NCI-H1694 (cell line): ENCODE data around the gene PIK3R1.

Experiments used
- DNase-seq: peaks from one replicate; lab custom pipeline; 2025; lab: John Stamatoyannopoulos, UW

Gene PIK3R1

GRCh38 chr5:68271124-68271523 is 55.6 kb downstream of the PIK3R1 start:
- no peak for DNase-seq

GRCh38 chr5:68272289-68272688 is 56.7 kb downstream of the PIK3R1 start:
- DNase-seq = no peak

- DNase-seq = no peak
These were observed 58.3 kb downstream of the PIK3R1 start for GRCh38 chr5:68273717-68274409.

GRCh38 chr5:68274847-68275651 is 59.5 kb downstream of the PIK3R1 start:
- DNase-seq = no peak

- no peak for DNase-seq
These were observed 61.2 kb downstream of the PIK3R1 start for GRCh38 chr5:68276740-68277139.

- DNase-seq = no peak
These were observed 61.9 kb downstream of the PIK3R1 start for GRCh38 chr5:68277431-68277830.

- DNase-seq = no peak
These were observed 64.4 kb downstream of the PIK3R1 start for GRCh38 chr5:68279984-68280383.

GRCh38 chr5:68282001-68282400 is 66.4 kb downstream of the PIK3R1 start:
- no peak for DNase-seq

GRCh38 chr5:68283766-68284165 is 68.2 kb downstream of the PIK3R1 start:
- DNase-seq = no peak

GRCh38 chr5:68285075-68285840 is 69.7 kb downstream of the PIK3R1 start:
- no peak for DNase-seq

- DNase-seq = peak; percentile 20
These were observed 70.5 kb downstream of the PIK3R1 start for GRCh38 chr5:68285851-68286611.

- no peak for DNase-seq
These were observed 71.0 kb downstream of the PIK3R1 start for GRCh38 chr5:68286612-68286912.

- DNase-seq = no peak
These were observed 72.0 kb downstream of the PIK3R1 start for GRCh38 chr5:68287631-68287975.

- no peak for DNase-seq
These were observed 72.6 kb downstream of the PIK3R1 start for GRCh38 chr5:68287976-68288706.

GRCh38 chr5:68288707-68289134 is 73.2 kb downstream of the PIK3R1 start:
- no peak for DNase-seq

- DNase-seq = no peak
These were observed 73.9 kb downstream of the PIK3R1 start for GRCh38 chr5:68289498-68289897.

- DNase-seq = peak; percentile 25
These were observed 74.7 kb downstream of the PIK3R1 start for GRCh38 chr5:68290260-68290674.

GRCh38 chr5:68290847-68291246 is 75.3 kb downstream of the PIK3R1 start:
- DNase-seq = no peak

- no peak for DNase-seq
These were observed 76.8 kb downstream of the PIK3R1 start for GRCh38 chr5:68292316-68292715.

GRCh38 chr5:68295772-68296171 is 80.2 kb downstream of the PIK3R1 start:
- DNase-seq = no peak

- DNase-seq = no peak
These were observed 81.3 kb downstream of the PIK3R1 start for GRCh38 chr5:68296895-68297294.

- DNase-seq = no peak
These were observed 82.1 kb downstream of the PIK3R1 start for GRCh38 chr5:68297656-68298055.
